ENCODE data around the gene NRF1.

The NRF1 gene

DNA sequence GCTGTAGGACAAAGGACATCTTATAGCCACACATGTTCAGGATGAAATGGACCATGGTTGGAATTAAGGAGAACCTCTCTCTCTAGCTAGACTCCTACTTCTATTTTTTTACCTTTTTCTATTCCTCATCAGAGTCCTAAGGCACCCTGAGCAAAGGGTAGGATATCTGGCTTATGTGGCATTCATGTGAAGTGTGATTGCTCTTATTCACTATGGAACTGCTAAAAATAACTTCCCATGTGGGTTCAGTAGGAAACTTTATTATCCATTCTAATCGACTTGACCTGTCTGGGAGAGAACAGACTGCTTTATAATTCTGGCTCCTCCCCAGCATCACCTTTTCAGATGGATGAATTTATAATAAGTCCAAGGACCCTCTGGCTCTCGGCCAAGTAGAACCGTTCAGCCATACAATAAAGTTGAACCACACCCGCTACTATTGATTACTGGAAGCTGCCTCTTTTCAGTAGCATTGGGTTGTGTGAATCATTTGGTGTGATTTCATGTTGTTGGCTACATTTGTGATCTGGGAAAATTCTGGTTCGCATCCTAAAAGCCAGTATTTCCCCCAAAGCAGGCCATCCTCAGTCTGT lies 117.5 kb downstream of the NRF1 start:
- TF ChIP-seq, protein P1, sequence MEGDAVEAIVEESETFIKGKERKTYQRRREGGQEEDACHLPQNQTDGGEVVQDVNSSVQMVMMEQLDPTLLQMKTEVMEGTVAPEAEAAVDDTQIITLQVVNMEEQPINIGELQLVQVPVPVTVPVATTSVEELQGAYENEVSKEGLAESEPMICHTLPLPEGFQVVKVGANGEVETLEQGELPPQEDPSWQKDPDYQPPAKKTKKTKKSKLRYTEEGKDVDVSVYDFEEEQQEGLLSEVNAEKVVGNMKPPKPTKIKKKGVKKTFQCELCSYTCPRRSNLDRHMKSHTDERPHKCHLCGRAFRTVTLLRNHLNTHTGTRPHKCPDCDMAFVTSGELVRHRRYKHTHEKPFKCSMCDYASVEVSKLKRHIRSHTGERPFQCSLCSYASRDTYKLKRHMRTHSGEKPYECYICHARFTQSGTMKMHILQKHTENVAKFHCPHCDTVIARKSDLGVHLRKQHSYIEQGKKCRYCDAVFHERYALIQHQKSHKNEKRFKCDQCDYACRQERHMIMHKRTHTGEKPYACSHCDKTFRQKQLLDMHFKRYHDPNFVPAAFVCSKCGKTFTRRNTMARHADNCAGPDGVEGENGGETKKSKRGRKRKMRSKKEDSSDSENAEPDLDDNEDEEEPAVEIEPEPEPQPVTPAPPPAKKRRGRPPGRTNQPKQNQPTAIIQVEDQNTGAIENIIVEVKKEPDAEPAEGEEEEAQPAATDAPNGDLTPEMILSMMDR (IDR thresholded peaks at IDR 0.05; ENCODE audit: insufficient read depth, missing control alignments), result no peak
- DNase-seq (ENCODE audit: insufficient read length, low spot score), result no peak
- FAIRE-seq, result no peak

DNA sequence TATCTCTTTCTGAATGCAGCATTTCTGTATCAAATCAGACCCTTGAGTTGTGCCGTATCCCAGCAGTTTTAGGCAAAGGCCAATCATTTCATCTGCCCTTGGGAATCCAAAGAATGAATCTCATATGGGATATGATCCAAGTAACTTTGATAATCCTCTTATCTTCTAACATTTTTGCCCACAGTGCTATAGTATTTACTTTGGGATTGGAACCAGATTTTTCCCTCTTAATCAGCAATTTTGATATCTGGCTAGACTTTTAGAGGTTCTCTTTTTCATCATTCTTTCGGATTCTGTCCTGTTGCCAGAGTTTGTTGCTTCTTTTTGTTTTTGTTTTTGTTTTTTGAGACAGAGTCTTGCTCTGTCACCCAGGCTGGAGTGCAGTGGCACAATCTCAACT lies 118.0 kb downstream of the NRF1 start:
- no peak for DNase-seq (ENCODE audit: insufficient read length, low spot score)
- TF ChIP-seq, protein P1 (IDR thresholded peaks at IDR 0.05; ENCODE audit: insufficient read depth, missing control alignments), result no peak
- FAIRE-seq, result no peak

DNA sequence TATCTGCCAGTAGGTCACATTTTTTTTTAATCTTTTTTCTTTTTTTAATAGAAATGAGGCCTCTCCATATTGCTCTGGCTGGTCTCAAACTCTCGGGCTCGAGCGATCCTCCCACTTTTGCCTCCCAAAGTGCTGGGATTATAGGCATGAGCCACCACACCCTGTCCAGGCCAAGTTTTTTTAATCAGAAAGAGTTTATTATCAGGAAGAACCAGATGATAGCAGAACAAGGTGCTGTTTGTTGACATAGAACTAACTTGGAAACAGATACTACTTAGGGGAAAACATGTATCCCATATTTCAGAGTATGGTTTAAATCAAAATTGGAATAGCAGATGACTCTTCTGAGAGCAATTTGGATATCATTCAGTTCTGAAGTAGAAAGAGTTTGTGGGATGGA lies 118.6 kb downstream of the NRF1 start:
- DNase-seq (ENCODE audit: insufficient read length, low spot score) (no peak), FAIRE-seq (no peak)
- TF ChIP-seq, protein P1 (IDR thresholded peaks at IDR 0.05; ENCODE audit: insufficient read depth, missing control alignments), result no peak

DNA sequence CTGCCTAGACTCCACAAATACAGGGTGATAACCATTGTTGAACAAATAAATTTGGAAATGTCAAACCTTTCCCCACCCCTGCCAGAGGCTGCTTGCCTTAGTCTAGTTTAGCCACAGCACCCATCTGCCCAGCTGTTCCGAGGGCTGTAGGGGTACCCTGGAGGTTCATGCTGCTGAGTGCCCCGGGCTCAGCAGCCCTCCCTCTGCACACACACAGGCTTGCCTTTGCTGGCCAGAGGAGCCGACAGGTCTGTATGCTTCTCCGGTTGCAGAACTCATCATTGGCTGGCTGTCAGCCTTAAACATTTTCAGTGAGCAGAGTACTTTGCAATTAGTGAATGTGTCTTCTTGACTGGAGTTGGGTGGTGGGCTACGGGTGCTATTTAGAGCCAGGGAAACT lies 122.9 kb downstream of the NRF1 start:
- FAIRE-seq, result no peak

DNA sequence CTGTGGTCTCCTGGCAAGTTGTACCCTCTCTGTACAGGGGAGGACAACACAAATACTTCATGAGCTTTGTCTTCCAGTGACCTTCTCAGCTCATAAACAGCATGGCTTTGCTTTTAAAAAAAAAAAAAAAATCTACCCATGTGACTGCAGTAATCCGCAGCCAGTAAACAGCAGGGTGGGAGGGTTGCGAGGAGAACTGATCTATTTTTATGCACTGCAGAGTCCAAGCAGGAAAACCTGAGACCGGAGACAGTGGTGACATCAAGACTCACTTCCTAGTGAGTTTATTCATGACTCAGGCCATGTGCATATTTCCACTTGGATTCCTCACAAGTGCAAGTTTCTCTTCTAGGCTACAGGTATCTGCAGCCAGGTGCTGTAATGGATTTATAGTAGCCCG lies 127.9 kb downstream of the NRF1 start:
- FAIRE-seq (peak; percentile 48), DNase-seq (ENCODE audit: insufficient read length, low spot score) (no peak)
- TF ChIP-seq, protein P1 (IDR thresholded peaks at IDR 0.05; ENCODE audit: insufficient read depth, missing control alignments), result no peak

More for the DNA sequence above, 122.9 kb downstream of the NRF1 start:
- TF ChIP-seq, protein P1 (IDR thresholded peaks at IDR 0.05; ENCODE audit: insufficient read depth, missing control alignments), result no peak
- DNase-seq (ENCODE audit: insufficient read length, low spot score), result no peak

DNA sequence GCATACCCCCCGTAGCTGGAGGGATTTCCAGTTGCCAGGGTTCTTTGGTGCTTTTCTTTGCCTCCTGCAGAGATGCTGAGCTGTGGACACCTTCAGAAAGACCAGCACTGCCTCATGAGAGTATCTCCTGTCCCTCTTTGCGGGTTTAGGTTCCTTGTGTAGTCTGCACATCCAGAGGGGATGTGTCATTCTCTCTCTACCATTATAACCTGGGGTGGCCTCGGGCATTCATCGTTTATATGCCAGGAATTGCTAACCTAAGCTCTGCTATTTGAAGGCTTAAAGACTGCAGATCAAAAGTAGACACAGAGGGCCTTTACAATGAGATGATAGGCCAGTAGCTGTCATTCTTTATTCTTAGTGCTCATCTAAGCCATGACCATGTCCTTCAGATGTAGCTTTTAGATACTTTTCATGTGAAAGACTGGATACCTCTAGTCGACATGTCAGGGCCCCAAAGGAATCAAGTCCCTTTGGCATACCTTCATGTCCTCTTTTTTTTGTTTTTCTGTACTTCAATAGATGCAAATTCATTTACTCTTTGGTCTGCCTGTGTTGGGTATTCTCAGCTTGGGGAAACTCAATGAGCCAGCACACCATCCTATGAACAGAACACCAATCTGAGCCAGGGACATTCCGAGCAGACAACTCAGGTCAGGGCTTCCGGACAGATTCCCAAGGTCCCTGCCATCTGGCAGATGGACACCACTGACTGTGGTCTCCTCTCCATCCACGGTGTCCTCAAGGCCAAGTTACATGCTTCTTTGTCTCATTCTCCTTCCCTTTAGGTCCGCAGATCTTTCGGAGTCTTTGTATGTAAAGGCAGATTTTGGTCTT lies 129.3 kb downstream of the NRF1 start:
- TF ChIP-seq, protein P1 (IDR thresholded peaks at IDR 0.05; ENCODE audit: insufficient read depth, missing control alignments), result no peak
- FAIRE-seq, result no peak
- DNase-seq (ENCODE audit: insufficient read length, low spot score), result no peak

DNA sequence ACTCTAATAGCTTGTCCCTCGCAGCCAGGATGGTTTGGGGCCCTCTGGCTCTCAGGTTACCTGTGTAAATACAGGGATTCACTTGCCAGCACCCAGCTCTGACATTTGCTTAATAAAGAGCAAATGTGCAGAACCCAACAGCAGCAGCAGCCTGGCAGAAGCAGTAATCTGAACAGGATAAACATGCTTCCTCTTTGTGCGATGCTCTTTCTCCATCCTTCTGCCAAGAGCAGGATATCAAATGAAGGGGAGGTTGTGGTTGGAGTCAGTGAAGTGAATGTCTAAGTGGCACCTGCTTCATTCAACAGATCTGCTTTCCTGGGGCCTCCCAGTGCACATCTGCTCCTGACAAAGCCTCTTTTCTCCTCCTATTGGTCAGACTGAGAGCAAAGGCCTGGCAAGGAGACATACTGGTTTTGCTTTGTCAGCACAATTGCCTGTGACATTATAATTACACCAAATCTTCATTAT lies 130.3 kb downstream of the NRF1 start:
- no peak for FAIRE-seq
- TF ChIP-seq, protein P1 (IDR thresholded peaks at IDR 0.05; ENCODE audit: insufficient read depth, missing control alignments), result no peak
- DNase-seq (ENCODE audit: insufficient read length, low spot score), result peak; percentile 54
